ENCODE data around the gene IL22RA1.

The IL22RA1 gene

GRCh38 chr1:24090736-24091135 is 52.2 kb downstream of the IL22RA1 start:
- TF ChIP-seq ZNF70 (CRISPR knock-in tag; IDR thresholded peaks at IDR 0.05): no peak
- TF ChIP-seq PATZ1 (CRISPR knock-in tag; IDR thresholded peaks at IDR 0.05; ENCODE audit: borderline replicate concordance): no peak
- no peak for TF ChIP-seq SNAI2 (CRISPR knock-in tag; IDR thresholded peaks at IDR 0.05)
- no peak for TF ChIP-seq ZNF8 (CRISPR knock-in tag; IDR thresholded peaks at IDR 0.05)
- TF ChIP-seq ZC3H10 (CRISPR knock-in tag; IDR thresholded peaks at IDR 0.05): no peak
- no peak for TF ChIP-seq CREB5 (CRISPR knock-in tag; IDR thresholded peaks at IDR 0.05; ENCODE audit: low read depth)
- no peak for TF ChIP-seq BACH2 (CRISPR knock-in tag; IDR thresholded peaks at IDR 0.05; ENCODE audit: borderline replicate concordance)
- TF ChIP-seq ISL1 (CRISPR knock-in tag; IDR thresholded peaks at IDR 0.05): no peak
- TF ChIP-seq TCF4 (CRISPR knock-in tag; IDR thresholded peaks at IDR 0.05; ENCODE audit: borderline replicate concordance): no peak
- TF ChIP-seq, protein P1, sequence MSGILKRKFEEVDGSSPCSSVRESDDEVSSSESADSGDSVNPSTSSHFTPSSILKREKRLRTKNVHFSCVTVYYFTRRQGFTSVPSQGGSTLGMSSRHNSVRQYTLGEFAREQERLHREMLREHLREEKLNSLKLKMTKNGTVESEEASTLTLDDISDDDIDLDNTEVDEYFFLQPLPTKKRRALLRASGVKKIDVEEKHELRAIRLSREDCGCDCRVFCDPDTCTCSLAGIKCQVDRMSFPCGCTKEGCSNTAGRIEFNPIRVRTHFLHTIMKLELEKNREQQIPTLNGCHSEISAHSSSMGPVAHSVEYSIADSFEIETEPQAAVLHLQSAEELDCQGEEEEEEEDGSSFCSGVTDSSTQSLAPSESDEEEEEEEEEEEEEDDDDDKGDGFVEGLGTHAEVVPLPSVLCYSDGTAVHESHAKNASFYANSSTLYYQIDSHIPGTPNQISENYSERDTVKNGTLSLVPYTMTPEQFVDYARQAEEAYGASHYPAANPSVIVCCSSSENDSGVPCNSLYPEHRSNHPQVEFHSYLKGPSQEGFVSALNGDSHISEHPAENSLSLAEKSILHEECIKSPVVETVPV (CRISPR knock-in tag; IDR thresholded peaks at IDR 0.05): no peak
- TF ChIP-seq ZFP30 (CRISPR knock-in tag; IDR thresholded peaks at IDR 0.05): no peak
- no peak for TF ChIP-seq TSHZ2 (CRISPR knock-in tag; IDR thresholded peaks at IDR 0.05)
- TF ChIP-seq ZFP3 (CRISPR knock-in tag; IDR thresholded peaks at IDR 0.05): no peak
- no peak for TF ChIP-seq TOX (CRISPR knock-in tag; IDR thresholded peaks at IDR 0.05; ENCODE audit: borderline replicate concordance)
- TF ChIP-seq PPARA (CRISPR knock-in tag; IDR thresholded peaks at IDR 0.05; ENCODE audit: borderline replicate concordance): no peak
- no peak for TF ChIP-seq ESRRG (CRISPR knock-in tag; IDR thresholded peaks at IDR 0.05)
- ATAC-seq: no peak

DNA sequence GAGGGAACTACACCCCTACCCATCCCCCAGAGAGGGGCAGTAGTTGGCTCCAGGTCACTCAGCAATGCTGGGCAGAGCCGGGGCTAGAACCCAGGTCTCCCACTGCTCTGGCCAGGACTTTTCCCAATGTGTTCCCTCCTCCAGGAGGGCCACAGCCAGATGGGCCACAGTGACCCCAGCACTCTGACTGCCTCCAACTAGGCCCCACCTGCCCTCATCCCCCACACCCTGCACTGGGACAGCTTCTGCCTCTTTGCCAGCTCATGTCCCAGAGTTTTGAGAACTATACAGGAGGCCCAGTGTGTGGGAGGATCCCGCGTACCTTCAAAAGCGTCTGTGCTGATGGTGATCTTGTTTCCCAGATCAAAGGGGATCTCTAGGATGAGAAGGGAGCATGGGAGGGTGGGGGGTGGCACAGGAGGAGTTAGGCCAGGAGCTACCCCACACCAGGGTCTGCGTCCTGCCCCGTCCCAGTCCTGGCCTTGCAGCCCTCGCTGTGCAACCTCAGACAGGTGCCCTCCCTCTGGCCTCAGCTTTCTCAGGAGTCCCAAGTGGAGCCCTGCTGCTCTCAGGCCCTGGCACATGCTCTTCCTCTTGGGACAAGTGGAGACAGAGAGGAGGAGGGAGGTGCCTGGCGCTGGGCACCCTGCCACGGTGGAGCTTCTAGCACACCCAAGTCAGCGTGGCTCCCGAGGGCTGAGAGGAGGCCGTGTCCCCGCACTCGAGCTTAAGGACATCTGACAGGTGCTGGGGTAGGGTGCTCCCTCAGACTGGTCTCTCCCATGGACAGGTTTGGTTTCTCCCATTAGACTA is 53.0 kb downstream of the IL22RA1 start:
- TF ChIP-seq RARB (CRISPR knock-in tag; IDR thresholded peaks at IDR 0.05): no peak
- TF ChIP-seq PPARA (CRISPR knock-in tag; IDR thresholded peaks at IDR 0.05; ENCODE audit: borderline replicate concordance): no peak
- TF ChIP-seq TCF4 (CRISPR knock-in tag; IDR thresholded peaks at IDR 0.05; ENCODE audit: borderline replicate concordance): no peak
- no peak for TF ChIP-seq SNAI2 (CRISPR knock-in tag; IDR thresholded peaks at IDR 0.05)
- no peak for TF ChIP-seq POU6F1 (CRISPR knock-in tag; IDR thresholded peaks at IDR 0.05; ENCODE audit: borderline replicate concordance, low read depth)
- no peak for TF ChIP-seq ZNF70 (CRISPR knock-in tag; IDR thresholded peaks at IDR 0.05)
- TF ChIP-seq ESRRG (CRISPR knock-in tag; IDR thresholded peaks at IDR 0.05): no peak
- TF ChIP-seq, protein P1 (CRISPR knock-in tag; IDR thresholded peaks at IDR 0.05): no peak
- no peak for TF ChIP-seq ZNF8 (CRISPR knock-in tag; IDR thresholded peaks at IDR 0.05)
- TF ChIP-seq BACH2 (CRISPR knock-in tag; IDR thresholded peaks at IDR 0.05; ENCODE audit: borderline replicate concordance): no peak
- no peak for TF ChIP-seq ZFP3 (CRISPR knock-in tag; IDR thresholded peaks at IDR 0.05)
- TF ChIP-seq OSR1 (CRISPR knock-in tag; IDR thresholded peaks at IDR 0.05): no peak
- TF ChIP-seq TOX (CRISPR knock-in tag; IDR thresholded peaks at IDR 0.05; ENCODE audit: borderline replicate concordance): no peak
- no peak for TF ChIP-seq ISL1 (CRISPR knock-in tag; IDR thresholded peaks at IDR 0.05)
- TF ChIP-seq CREB5 (CRISPR knock-in tag; IDR thresholded peaks at IDR 0.05; ENCODE audit: low read depth): no peak
- TF ChIP-seq GLIS3 (CRISPR knock-in tag; IDR thresholded peaks at IDR 0.05): no peak
- ATAC-seq: no peak

All from SK-N-SH treated with all-trans-retinoic acid at 6 μM for 48 hours (cell line).